GM23338 (cell line): Measurements from ENCODE around the gene NDUFAF5. TPM values are rescaled to one million over a fixed set of nuclear protein-coding genes. Genes with fewer than 3 reads are reported as not detected.

Experiments
- ATAC-seq: fragments of 200-7000 bp; cut with Tn5 transposase; 3 replicates; pipeline ENCODE4 v1.9.1; 2020
- DNase-seq: peaks from one replicate; pipeline ENCODE4 v3.0.0-alpha.2; 2015; ENCODE audit warnings: low spot score
- H2AFZ ChIP-seq: fragments of 200-600 bp; sonication (generic); 2 replicates; pipeline ENCODE4 v1.8.0; 2016; ENCODE audit warnings: antibody characterized with exemption, mild to moderate bottlenecking, moderate library complexity
- H3F3A ChIP-seq: fragments of 200-600 bp; sonication (generic); replicated peaks from 2 replicates; pipeline ENCODE4 v1.8.0; 2017; ENCODE audit warnings: antibody characterized with exemption, mixed run types, low read depth
- H3K27ac ChIP-seq: fragments of 200-600 bp; sonication (generic); 2 replicates; pipeline ENCODE4 v1.6.1; 2016; ENCODE audit warnings: low read depth
- H3K27me3 ChIP-seq: fragments of 200-600 bp; sonication (generic); 2 replicates; pipeline ENCODE4 v1.8.0; 2016; ENCODE audit warnings: mild to moderate bottlenecking, mixed run types, moderate library complexity; ENCODE audit not compliant: insufficient read depth
- H3K36me3 ChIP-seq: fragments of 200-600 bp; sonication (generic); 2 replicates; pipeline ENCODE4 v1.8.0; 2016; ENCODE audit warnings: mild to moderate bottlenecking; ENCODE audit not compliant: insufficient read depth
- H3K4me1 ChIP-seq: fragments of 200-600 bp; sonication (generic); 2 replicates; pipeline ENCODE4 v1.8.0; 2016; ENCODE audit warnings: mild to moderate bottlenecking, moderate library complexity; ENCODE audit not compliant: insufficient read depth
- H3K4me2 ChIP-seq: fragments of 200-600 bp; sonication (generic); 2 replicates; pipeline ENCODE4 v1.7.1; 2017; ENCODE audit warnings: mixed run types
- H3K4me3 ChIP-seq: fragments of 200-600 bp; sonication (generic); 2 replicates; pipeline ENCODE4 v1.6.1; 2016; ENCODE audit warnings: mixed run types
- H3K79me2 ChIP-seq: fragments of 200-600 bp; sonication (generic); replicated peaks from 2 replicates; pipeline ENCODE4 v1.8.0; 2017; ENCODE audit warnings: mild to moderate bottlenecking; ENCODE audit not compliant: insufficient read depth
- H3K9me2 ChIP-seq: fragments of 200-600 bp; sonication (generic); 2 replicates; pipeline ENCODE4 v1.8.0; 2017; ENCODE audit not compliant: insufficient read depth
- H4K20me1 ChIP-seq: fragments of 200-600 bp; sonication (generic); replicated peaks from 2 replicates; pipeline ENCODE4 v1.8.0; 2017; ENCODE audit warnings: mild to moderate bottlenecking; ENCODE audit not compliant: insufficient read depth
- H3K27ac Mint-ChIP-seq: 2 replicates; pipeline ENCODE4 v1.8.0; 2020; ENCODE audit warnings: inconsistent platforms, mild to moderate bottlenecking, moderate library complexity, mixed read lengths
- H3K27me3 Mint-ChIP-seq: 3 replicates; pipeline ENCODE4 v1.8.0; 2022; ENCODE audit warnings: low read depth, mild to moderate bottlenecking, moderate library complexity, mixed read lengths, inconsistent platforms; ENCODE audit not compliant: insufficient read depth, poor library complexity
- H3K36me3 Mint-ChIP-seq: 3 replicates; pipeline ENCODE4 v1.8.0; 2021; ENCODE audit warnings: low read depth, mild to moderate bottlenecking, inconsistent platforms, moderate library complexity, mixed read lengths
- H3K4me1 Mint-ChIP-seq: 3 replicates; pipeline ENCODE4 v1.8.0; 2020; ENCODE audit warnings: mild to moderate bottlenecking, inconsistent platforms, mixed read lengths
- H3K4me3 Mint-ChIP-seq: 3 replicates; pipeline ENCODE4 v1.8.0; 2021; ENCODE audit warnings: moderate library complexity, mild to moderate bottlenecking, inconsistent platforms, mixed read lengths
- H3K9me3 Mint-ChIP-seq: 3 replicates; pipeline ENCODE4 v1.8.0; 2020; ENCODE audit warnings: moderate library complexity, mild to moderate bottlenecking, inconsistent platforms, mixed read lengths
- CTCF ChIP-seq, 2 experiments: fragments of 200-600 bp in 1 of 2; sonication (generic) in 1 of 2; conservative IDR thresholded peaks; 2 replicates each; pipeline versions ENCODE4 v1.5.1 to v1.6.1; 2016 to 2017; ENCODE audit warnings: antibody characterized with exemption in 2 of 2, low read depth in 2 of 2, mild to moderate bottlenecking in 2 of 2, moderate library complexity in 1 of 2
- ETS1 ChIP-seq: IDR thresholded peaks from 2 replicates; pipeline ENCODE4 v1.6.1; 2016; ENCODE audit warnings: antibody characterized with exemption
- EZH2phosphoT487 ChIP-seq: fragments of 200-600 bp; sonication (generic); IDR thresholded peaks from one replicate; pipeline ENCODE4 v1.8.1; 2018; ENCODE audit warnings: antibody characterized with exemption; ENCODE audit not compliant: unreplicated experiment
- JUNB ChIP-seq: IDR thresholded peaks from one replicate; pipeline ENCODE4 v1.6.1; 2016; ENCODE audit warnings: antibody characterized with exemption; ENCODE audit not compliant: unreplicated experiment
- POLR2AphosphoS5 ChIP-seq: IDR thresholded peaks from 2 replicates; pipeline ENCODE4 v1.6.1; 2016; ENCODE audit warnings: antibody characterized with exemption, low read depth
- ZNF114 ChIP-seq: fragments of 250-450 bp; sonication (Bioruptor Pico); IDR thresholded peaks from 2 replicates; pipeline ENCODE4 v1.5.0; 2020; ENCODE audit warnings: mild to moderate bottlenecking, moderate library complexity
- ZNF462 ChIP-seq: fragments of 250-450 bp; sonication (Bioruptor Pico); IDR thresholded peaks from 2 replicates; pipeline ENCODE4 v1.5.0; 2020; ENCODE audit warnings: mild to moderate bottlenecking, moderate library complexity
- polyA plus RNA-seq: library from polyadenylated mRNA; unstranded; fragments of >200 nt; fragmentation: Nextera tagmentation; extraction: Ambion mirVana; gene quantifications from 2 replicates; pipeline ENCODE4 v1.2.1, GENCODE V29; 2016
- total RNA-seq: library from RNA; depleted of rRNA; stranded (reverse); fragments of >200 nt; shearing (Covaris generic); gene quantifications from 2 replicates; pipeline ENCODE4 v1.2.3, GENCODE V29; 2014

Gene NDUFAF5
- total and polyA plus RNA-seq, 2 experiments from 2014 or later = 18.0 to 33.0 TPM

- H3K36me3 ChIP-seq = peaks cover 38% of the 10 kb centered on the region
- Mint-ChIP-seq H3K4me1 (no peaks in the 10 kb centered on the region), H3K4me3 (no peak overlapping the region), H3K36me3 (peaks cover 43% of the 10 kb centered on the region; the same call in 2 of the 3 replicates), H3K27ac (no peak overlapping the region), H3K9me3 (no peaks in the 10 kb centered on the region), H3K27me3 (no peaks in the 10 kb centered on the region)
- H3K4me3 ChIP-seq = no peak overlapping the region
- no peak overlapping the region for H2AFZ ChIP-seq
- no peaks in the 10 kb centered on the region for H3K4me1 ChIP-seq
- no peak overlapping the region for H3K27ac ChIP-seq
- no peaks in the 10 kb centered on the region for H3K79me2 ChIP-seq
- no peaks in the 10 kb centered on the region for H3F3A ChIP-seq
- peaks cover 5% of the 10 kb centered on the region for H4K20me1 ChIP-seq
- H3K27me3 ChIP-seq = no peaks in the 10 kb centered on the region
- no peak for ATAC-seq
- DNase-seq = no peak
- no peaks in the 10 kb centered on the region for H3K9me2 ChIP-seq
- TF ChIP-seq CTCF (conservative IDR thresholded peaks at IDR 0.05; ENCODE audit: low read depth in 2 of 2) (no peak), ZNF114 (no peak), EZH2phosphoT487 (no peak), ZNF462 (CRISPR knock-in tag) (no peak), POLR2AphosphoS5 (no peak), JUNB (no peak), ETS1 (no peak)
- H3K4me2 ChIP-seq = no peak overlapping the region
Measured at GRCh38 chr20:13816757-13817156, 31.9 kb downstream of the NDUFAF5 start.
